CD4-positive, alpha-beta T cell treated with Interleukin-4 for 1 hour (primary cell): Measurements from ENCODE around the gene P2RX2.

ENCODE experiments used
- DNase-seq, 2 donors: peaks; one replicate each; pipeline ENCODE4 v3.0.0-alpha.2; 2020 to 2022

Gene P2RX2

DNA sequence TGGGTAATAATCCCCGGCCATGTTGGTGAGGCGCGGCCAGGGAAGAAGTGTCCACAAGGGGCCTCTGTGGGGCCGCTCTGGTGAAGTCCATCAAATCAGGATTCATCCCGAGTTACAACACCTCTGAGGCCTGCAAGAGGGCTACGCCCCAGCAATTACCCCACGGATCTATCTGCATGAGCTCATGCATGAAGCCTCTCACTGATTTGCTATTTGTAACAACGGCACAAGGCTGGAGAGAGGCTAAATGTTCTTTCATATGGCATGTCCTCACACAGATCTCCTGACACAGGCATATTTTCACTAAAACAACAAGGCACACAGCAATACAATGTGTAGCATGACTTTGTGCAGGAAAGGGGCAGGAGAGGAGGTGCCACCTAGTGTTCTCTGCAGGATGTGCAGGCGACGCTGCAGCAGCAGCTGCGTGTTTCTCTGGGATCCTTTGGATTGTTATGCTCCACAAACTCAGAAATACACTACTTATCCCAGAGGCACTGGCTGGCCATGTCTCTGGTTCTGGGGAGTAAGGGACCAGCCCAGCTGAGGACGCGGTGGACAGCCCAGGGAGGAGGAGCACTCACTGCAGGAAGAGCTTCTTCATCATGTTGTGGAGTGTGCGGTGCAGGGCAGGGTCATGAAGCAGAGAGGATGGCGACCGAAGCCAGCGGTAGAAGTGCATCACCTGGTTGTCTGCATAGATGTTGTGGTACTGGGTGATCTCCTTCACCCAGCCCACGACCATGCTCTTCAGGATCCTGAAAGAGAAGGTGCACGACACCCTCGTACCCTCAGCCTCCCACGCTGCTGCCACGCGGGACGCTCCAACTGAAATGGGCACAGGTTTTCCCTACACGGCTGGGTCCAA lies 20.2 kb downstream of the P2RX2 start:
- DNase-seq = no peak

DNA sequence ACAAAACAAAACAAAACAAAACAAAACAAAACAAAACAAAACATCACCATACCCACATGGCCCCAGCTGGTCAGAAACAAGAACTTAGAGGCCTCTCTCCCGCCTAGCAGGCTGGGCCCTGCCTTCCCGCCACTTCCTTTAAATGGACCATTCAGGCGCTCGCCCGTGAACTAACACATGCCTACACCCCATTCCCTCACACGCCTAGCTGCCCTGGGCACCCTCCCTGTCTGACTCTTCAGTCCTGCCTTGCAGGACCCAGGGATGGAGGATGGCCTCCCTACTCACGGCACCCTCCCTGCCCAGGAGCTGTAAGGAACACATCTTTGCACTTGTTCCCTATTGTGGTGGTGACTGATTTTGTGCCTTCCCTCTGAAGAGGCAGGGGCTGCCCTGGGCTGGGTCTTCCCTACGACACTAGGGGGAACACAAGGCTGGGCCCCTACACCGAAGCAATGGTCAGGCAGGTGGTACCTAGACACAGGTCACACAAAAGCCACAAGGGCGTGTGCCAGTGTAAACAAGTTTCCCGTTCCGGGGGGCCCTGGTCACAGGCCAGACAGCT lies 21.5 kb downstream of the P2RX2 start:
- no peak for DNase-seq

DNA sequence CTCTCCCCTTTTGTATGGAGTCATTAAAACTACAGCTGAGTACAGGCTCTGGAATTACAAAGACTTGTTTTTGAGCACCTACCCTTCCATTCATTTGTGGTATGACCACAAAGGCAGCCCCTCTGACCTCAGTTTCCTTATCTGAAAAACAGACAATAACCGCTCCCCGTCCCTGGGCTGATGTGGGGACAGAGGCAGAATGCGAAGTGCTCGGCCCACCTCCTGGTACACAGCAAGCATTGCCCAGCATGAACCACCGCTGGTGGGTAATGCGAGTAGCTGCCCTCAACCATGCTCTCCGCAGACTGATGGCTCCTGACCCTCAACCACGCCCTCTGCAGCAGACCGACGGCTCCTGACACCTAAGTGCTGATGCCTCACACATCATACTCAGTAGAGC lies 22.4 kb downstream of the P2RX2 start:
- DNase-seq = no peak

GRCh38 chr12:132641811-132642650 lies 23.5 kb downstream of the P2RX2 start:
- no peak for DNase-seq

DNA sequence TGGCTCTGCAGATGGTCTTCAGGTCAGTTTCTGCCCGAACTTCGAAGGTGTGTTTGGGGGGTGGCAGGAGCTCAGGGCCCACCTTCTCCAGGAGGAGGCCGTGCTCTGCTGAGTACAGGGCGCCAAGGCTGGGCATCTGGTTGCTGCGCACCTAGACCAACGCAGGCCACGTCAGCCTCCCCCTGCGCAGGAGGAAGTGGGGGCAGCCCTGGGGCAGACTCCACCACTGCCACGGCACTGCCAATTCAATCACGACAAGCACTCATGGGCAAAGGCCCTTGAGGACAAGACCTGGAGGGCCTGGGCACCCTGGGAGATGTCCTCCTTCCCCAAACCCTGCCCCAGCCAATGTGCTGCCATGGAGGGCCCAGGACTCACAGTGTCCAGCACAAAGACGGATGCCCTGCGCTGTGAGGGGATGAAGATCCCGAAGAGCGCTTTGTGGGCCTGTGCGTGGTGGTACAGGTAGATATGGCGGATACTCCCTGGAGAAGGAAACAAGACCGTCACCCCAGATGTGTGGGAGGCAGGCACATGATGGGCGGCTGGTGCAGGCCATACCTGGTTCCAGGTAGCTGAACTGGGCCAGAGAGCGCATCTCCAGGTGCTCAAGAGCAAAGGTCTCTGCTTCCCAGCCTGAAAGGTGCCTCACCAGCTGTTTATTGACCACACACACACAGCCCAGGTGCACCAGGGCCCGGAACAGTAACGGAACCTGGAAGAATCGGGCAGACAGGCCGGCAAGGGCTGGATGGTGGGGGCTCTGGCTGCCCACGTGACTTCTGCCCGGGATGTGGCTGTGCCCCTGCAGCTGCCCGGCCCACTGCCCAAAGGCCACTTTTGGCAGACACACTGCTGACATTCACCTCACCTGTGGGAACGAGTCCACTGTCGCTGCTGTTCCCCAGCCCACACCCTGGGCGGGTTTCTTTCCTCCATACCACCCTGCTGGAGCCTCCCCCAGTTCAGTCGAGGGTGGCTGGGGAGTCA lies 24.6 kb downstream of the P2RX2 start:
- DNase-seq = no peak

DNA sequence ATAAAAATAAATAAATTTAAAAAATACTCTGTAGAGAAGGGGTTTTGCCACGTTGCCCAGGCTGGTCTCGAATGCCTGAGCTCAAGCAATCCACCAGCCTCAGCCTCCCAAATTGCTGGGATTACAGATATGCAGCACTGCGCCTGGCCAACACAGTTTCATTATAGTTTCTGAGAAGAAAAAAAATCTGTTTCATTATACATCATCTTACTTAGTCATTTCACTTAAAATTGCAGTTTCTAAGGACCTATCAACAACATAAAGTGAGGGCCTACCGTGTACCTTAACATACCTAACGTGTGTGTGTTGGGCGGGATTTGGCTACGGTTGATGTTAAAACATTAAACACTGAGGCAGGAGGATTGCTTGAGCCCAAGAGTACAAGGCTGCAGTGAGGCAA lies 28.3 kb downstream of the P2RX2 start:
- no peak for DNase-seq

DNA sequence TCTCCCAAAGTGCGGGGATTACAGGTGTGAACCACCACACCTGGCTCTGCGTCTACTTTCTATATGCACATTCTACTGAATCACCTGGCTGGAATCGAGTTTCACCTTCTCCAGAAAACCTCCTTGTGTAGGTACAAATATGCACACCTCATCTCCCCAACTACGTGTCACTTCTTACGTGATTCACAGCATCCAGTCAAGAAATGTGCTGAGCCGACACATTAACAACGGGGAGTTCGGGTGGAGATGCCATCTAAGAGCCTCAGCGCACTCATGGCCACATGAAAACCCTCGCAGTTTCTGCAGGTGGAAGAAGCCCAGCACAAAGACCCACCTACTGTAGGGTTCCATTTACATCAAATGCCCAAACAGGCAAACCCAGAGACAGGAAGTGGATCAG lies 29.3 kb downstream of the P2RX2 start:
- no peak for DNase-seq

DNA sequence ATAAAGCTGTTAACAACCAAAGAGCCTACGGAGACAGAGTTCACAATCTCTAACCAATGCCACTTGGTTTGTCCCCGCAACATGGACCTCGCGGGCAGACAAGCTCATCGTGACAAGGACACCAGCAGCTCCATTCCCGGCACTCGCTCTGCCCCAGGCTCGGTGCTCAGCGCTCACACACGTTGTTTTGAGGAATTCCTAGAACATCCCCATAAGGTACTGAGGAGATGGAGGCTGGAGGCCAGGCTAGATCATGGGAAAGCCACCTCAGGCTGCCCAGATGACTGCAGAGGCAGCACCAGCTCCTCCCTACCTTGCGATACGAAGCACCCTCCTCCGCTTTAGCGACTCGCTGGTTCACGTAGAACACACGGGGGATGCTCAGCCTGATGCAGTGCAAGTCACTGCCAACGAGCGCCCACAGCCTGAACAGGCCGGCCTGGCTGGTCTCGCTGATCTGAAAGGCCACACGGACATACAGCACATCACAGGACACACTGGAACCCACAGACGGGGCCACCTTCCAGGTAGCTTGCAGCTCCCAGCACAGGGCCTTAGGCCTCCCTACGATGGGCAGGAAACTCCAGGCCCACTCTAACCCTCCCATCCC lies 30.1 kb downstream of the P2RX2 start:
- DNase-seq = no peak

GRCh38 chr12:132649226-132649945 lies 30.8 kb downstream of the P2RX2 start:
- no peak for DNase-seq

DNA sequence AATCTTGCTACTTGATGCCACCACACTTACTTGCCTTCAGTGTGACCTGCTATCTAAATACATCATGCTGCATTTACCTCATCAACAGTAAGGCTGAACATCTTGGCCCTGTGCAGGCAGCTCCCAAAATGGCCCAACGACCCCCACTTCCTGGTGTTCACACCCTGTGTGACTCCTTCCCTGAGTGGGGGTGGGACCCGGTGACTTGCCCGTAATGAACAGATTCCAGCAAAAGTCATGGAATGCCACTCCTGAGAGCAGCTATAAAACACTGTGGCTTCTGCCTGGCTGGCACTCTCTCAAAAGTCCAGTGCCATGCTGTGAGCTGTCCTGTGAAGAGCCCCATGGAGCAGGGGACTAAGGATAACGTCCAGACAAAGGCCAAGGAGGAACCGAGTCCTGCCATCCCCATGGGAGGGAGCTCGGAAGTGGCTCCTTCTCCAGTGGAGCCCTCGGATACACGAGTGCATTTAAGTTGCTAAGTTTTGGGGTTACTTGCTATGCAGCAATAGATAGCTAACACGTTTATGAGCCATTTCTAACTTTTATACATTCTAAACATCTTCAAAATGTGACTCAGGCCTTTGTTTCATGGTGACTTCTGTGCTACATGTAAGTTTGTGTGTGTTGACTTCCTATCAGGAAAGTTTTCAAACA lies 33.0 kb downstream of the P2RX2 start:
- no peak for DNase-seq

- no peak for DNase-seq
Observed at GRCh38 chr12:132653567-132654290, 35.2 kb downstream of the P2RX2 start.

- DNase-seq = no peak
Observed at GRCh38 chr12:132657004-132657727, 38.6 kb downstream of the P2RX2 start.

DNA sequence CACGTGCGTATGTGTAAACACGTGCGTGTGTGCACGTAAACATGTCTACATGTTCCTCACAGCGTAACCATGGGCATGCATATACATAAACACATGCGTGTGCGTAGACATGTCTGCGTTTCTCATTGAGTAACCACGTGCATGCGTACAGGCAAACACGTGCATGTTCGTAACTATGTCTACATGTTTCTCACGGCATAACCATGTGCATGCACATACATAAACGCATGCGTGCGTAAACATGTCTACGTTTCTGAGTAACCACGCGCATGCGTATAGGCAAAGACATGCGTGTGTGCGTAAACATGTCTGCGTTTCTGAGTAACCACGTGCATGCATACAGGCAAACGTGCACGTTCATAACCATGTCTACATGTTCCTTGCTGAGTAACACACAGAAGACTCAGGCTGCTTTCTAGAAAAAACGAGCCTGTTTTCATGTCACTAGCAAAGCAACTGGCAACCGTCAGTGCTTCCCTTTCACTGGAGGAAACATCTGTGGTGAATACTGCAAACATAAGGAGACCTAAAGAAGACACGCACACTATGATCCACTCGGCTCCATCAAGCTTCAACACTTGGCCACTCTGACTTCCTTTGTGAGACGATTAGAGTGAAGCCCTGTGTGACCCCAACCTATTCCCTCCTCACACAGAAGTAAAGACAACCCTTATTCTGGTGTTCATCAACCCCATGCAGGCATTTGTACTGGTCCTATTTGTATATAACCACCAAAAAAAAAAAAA lies 39.7 kb downstream of the P2RX2 start:
- DNase-seq = no peak

DNA sequence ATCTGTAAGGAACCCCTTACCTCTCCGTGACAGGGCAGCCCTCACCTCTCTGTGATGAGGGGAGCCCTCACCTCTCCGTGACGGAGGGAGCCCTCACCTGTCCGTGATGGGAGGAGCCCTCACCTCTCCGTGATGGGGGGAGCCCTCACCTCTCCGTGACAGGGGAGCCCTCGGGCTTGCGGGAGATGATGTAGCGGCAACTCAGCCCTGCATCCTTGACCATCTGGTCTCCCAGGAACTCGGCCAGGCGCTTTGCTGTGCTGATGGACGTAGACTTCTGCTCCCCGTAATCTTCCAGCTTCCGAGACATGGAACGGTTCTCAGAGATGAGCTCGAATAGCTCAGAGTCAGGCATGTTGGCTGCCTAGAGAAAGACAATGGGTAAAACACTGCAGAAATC lies 40.6 kb downstream of the P2RX2 start:
- DNase-seq = no peak

DNA sequence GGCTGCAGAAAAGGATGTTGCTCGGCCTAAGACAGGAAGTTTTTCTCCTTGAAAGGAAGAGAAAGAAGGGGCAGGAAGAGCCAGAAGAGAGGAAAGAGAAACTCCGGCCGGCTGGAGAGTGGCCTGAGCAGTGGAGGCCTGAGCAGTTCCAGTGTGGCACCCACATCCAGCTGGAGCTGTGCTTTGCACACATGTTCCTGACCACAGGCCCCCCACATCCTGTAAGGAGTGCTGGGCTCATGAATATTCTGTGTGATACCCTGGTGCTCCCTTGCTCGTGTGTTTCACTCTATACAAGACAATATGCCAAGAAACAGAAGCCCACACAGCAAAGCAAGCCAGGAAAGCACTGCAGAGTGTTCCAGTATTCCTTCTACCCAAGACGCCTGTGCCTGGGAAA lies 41.5 kb downstream of the P2RX2 start:
- no peak for DNase-seq

- DNase-seq = no peak
Observed at GRCh38 chr12:132660996-132661395, 42.4 kb downstream of the P2RX2 start.

- DNase-seq = no peak
Observed at GRCh38 chr12:132661972-132662371, 43.4 kb downstream of the P2RX2 start.

GRCh38 chr12:132662901-132663755 lies 44.6 kb downstream of the P2RX2 start:
- no peak for DNase-seq
